ENCODE results near the gene PITPNM1. TPM values are rescaled to one million over a fixed set of nuclear protein-coding genes. Genes with fewer than 3 reads are reported as not detected.
A peak's percentile ranks its signal among the peaks of the same experiment; 100 is the strongest.
"Not testable (repeated sequence)": the region's sequence is repeated elsewhere in the genome, so short reads cannot be mapped to it uniquely, and the experiment has no call there.

PITPNM1 gene
- total RNA-seq: 10 to 100 TPM; 89.3 to 91.4 TPM

- Histone ChIP-seq H3K27ac (peak within 1 kb of the TSS; percentile 92), H3K36me3 (peaks cover 9% of the 10 kb centered on the region), H3K9me3 (no peaks in the 10 kb centered on the region), H3K27me3 (no peaks in the 10 kb centered on the region), H3K9ac (ENCODE audit: low read depth in 2 of 2, low read length in 2 of 2) (peak within 1 kb of the TSS; percentile 84 to 95), H3K4me3 (peak within 1 kb of the TSS; percentile 66), H3K4me1 (peaks cover 23% of the 10 kb centered on the region)
- peak; percentile 84 for DNase-seq
- intact Hi-C loops (cut with DNase I): loop anchor here (5.0 kb wide), 2 partner anchors 113 to 158 kb away; partner anchors contain the start of gene RAD9A
- TF ChIP-seq, protein P1, sequence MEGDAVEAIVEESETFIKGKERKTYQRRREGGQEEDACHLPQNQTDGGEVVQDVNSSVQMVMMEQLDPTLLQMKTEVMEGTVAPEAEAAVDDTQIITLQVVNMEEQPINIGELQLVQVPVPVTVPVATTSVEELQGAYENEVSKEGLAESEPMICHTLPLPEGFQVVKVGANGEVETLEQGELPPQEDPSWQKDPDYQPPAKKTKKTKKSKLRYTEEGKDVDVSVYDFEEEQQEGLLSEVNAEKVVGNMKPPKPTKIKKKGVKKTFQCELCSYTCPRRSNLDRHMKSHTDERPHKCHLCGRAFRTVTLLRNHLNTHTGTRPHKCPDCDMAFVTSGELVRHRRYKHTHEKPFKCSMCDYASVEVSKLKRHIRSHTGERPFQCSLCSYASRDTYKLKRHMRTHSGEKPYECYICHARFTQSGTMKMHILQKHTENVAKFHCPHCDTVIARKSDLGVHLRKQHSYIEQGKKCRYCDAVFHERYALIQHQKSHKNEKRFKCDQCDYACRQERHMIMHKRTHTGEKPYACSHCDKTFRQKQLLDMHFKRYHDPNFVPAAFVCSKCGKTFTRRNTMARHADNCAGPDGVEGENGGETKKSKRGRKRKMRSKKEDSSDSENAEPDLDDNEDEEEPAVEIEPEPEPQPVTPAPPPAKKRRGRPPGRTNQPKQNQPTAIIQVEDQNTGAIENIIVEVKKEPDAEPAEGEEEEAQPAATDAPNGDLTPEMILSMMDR (IDR thresholded peaks at IDR 0.05): no peak
Observed at GRCh38 chr11:67504950-67505581, at the start of gene PITPNM1. PITPNM1 (minus strand) TSS chr11:67505363; CDS start chr11:67504180, 1,183 bp downstream.

DNA sequence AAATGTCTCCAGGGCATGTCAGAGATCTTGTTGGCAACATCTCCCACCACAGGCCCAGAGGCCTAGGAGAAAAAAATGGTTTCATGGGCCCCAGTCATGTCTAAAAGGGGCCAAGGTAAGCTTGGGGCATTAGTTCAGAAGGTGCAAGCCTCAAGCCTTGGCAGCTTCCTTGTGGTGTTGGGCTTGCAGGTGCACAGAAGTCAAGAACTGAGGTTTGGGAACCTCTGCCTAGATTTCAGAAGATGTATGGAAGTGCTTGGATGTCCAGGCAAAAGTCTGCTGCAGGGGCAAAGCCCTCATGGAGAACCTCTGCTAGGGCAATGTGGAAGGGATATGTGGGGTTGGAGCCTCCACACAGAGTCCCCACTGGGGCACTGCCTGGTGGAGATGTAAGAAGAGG, 46.5 kb upstream of the PITPNM1 start:
- H3K4me3 ChIP-seq; H3K27me3 ChIP-seq; H3K27ac ChIP-seq; H3K9me3 ChIP-seq; H3K4me1 ChIP-seq; H3K36me3 ChIP-seq; H3K9ac ChIP-seq (ENCODE audit: low read depth in 2 of 2, low read length in 2 of 2); DNase-seq; intact Hi-C loops (cut with DNase I): not testable (repeated sequence)

- Histone ChIP-seq H3K4me3 (no peak overlapping the region), H3K9ac (ENCODE audit: low read depth in 2 of 2, low read length in 2 of 2) (no peak overlapping the region), H3K4me1 (no peaks in the 10 kb centered on the region), H3K27ac (no peak overlapping the region), H3K27me3 (no peaks in the 10 kb centered on the region), H3K36me3 (no peaks in the 10 kb centered on the region), H3K9me3 (no peaks in the 10 kb centered on the region)
- TF ChIP-seq, protein P1 (IDR thresholded peaks at IDR 0.05): no peak
- no peak for DNase-seq
- intact Hi-C loops (cut with DNase I): no loop called here
Observed at GRCh38 chr11:67551127-67551526, 46.0 kb upstream of the PITPNM1 start.

DNA sequence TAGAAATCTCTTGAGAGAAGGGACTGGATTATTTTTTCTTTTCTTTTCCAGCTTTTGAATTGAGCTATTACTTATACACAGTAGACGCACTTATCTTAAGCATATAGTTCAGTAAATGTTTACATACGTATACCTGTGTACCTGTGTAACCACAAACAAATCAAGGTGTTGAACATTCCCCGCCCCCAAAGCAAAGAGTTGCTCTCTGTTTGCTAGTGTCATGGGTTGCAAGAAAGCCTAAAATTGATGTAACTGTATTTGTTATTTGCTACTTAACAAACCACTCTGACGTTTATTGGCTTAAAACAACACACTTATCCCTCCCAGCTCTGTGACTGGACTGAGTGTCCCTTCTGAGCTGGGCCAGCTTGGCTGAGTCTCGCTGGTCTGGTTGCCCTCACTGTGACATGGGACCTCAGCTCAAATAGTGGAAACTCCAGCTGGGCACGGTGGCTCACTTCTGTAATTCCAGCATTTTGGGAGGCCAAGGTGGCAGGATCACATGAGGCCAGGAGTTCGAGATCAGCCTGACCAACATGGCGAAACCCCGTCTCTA, 43.5 kb upstream of the PITPNM1 start:
- intact Hi-C loops (cut with DNase I): no loop called here
- TF ChIP-seq, protein P1 (IDR thresholded peaks at IDR 0.05): no peak
- Histone ChIP-seq H3K36me3 (no peaks in the 10 kb centered on the region), H3K4me3 (no peak overlapping the region), H3K4me1 (peaks cover 3% of the 10 kb centered on the region), H3K9ac (ENCODE audit: low read depth in 2 of 2, low read length in 2 of 2) (no peak overlapping the region), H3K27ac (no peak overlapping the region), H3K9me3 (no peaks in the 10 kb centered on the region), H3K27me3 (no peaks in the 10 kb centered on the region)
- DNase-seq: no peak

GRCh38 chr11:67548112-67548511, 42.9 kb upstream of the PITPNM1 start:
- H3K27ac ChIP-seq; H3K9me3 ChIP-seq; H3K4me1 ChIP-seq; intact Hi-C loops (cut with DNase I); H3K9ac ChIP-seq (ENCODE audit: low read depth in 2 of 2, low read length in 2 of 2); H3K27me3 ChIP-seq; H3K4me3 ChIP-seq; DNase-seq; H3K36me3 ChIP-seq: not testable (repeated sequence)

GRCh38 chr11:67545280-67545679, 40.1 kb upstream of the PITPNM1 start:
- Histone ChIP-seq H3K9ac (ENCODE audit: low read depth in 2 of 2, low read length in 2 of 2) (peak overlapping the region in 1 of 2 donors; percentile 49), H3K4me1 (peaks cover 3% of the 10 kb centered on the region), H3K36me3 (no peaks in the 10 kb centered on the region), H3K9me3 (no peaks in the 10 kb centered on the region), H3K27ac (peak overlapping the region; percentile 77), H3K4me3 (no peak overlapping the region), H3K27me3 (no peaks in the 10 kb centered on the region)
- TF ChIP-seq, protein P1 (IDR thresholded peaks at IDR 0.05): no peak
- intact Hi-C loops (cut with DNase I): no loop called here
- peak; percentile 88 for DNase-seq

Measured in colonic mucosa (tissue), 4 donors.